K562 treated with DMSO at 1 percent for 24 hours (cell line): ENCODE results near the gene HOXA11. TPM values are rescaled to one million over a fixed set of nuclear protein-coding genes. Genes with fewer than 3 reads are reported as not detected.

Source experiments
- total RNA-seq: library from RNA; unstranded; fragments of 300-600 nt; gene quantifications from 2 replicates; pipeline ENCODE4 v1.2.3, GENCODE V29; 2022; ENCODE audit warnings: low read depth; ENCODE audit not compliant: insufficient read depth

Gene HOXA11
- not detected in 2 replicates for total RNA-seq

GRCh38 chr7:27185013-27185853, at the start of gene HOXA11:
Gene HOXA11 (minus strand): TSS chr7:27185232. CDS start chr7:27185144, 88 bp downstream.

GRCh38 chr7:27199849-27200760, 15.1 kb upstream of the HOXA11 start, which contains the start of gene HOXA13:
Gene HOXA13 (minus strand): TSS chr7:27200091. CDS start chr7:27200077, 14 bp downstream.

GRCh38 chr7:27173956-27174873, 10.8 kb downstream of the HOXA11 start, which contains the start of gene HOXA10:
Gene HOXA10 (minus strand): TSS chr7:27174320. CDS start chr7:27174306, 14 bp downstream.

GRCh38 chr7:27165089-27165995, 19.7 kb downstream of the HOXA11 start, which contains the start of gene HOXA9:
Gene HOXA9 (minus strand): TSS chr7:27165537. CDS start chr7:27165457, 80 bp downstream.

GRCh38 chr7:27156508-27156898, 28.5 kb downstream of the HOXA11 start, which contains the start of gene HOXA7:
Gene HOXA7 (minus strand): TSS chr7:27156675. CDS start chr7:27156545, 130 bp downstream.

GRCh38 chr7:27151931-27152815, 32.9 kb downstream of the HOXA11 start, which contains the start of gene HOXA3:
Gene HOXA3 (minus strand): TSS chr7:27152583. CDS start chr7:27110640, 41,943 bp downstream.

GRCh38 chr7:27147199-27148030, 37.6 kb downstream of the HOXA11 start, which contains the start of gene HOXA6:
Gene HOXA6 (minus strand): TSS chr7:27147774. CDS start chr7:27147749, 25 bp downstream.

GRCh38 chr7:27143023-27143949, 41.7 kb downstream of the HOXA11 start, which contains the start of gene HOXA5:
Gene HOXA5 (minus strand): TSS chr7:27143681. CDS start chr7:27143607, 74 bp downstream.

Other genes starting within 250 kb of the HOXA11 start
- 0.12 TPM in 1 of 2 replicates, not detected in the other for gene HOXA1, start 89.2 kb downstream of the HOXA11 start, total RNA-seq
- not detected in 2 replicates for gene HOXA2, start 82.5 kb downstream of the HOXA11 start, total RNA-seq
- gene HOXA4, start 54.5 kb downstream of the HOXA11 start, total RNA-seq: not detected in 2 replicates
- gene HOXA5, start 41.6 kb downstream of the HOXA11 start, total RNA-seq: not detected in 2 replicates
- not detected in 2 replicates for gene HOXA6, start 37.5 kb downstream of the HOXA11 start, total RNA-seq
- gene HOXA3, start 32.6 kb downstream of the HOXA11 start, total RNA-seq: not detected in 2 replicates
- gene HOXA7, start 28.6 kb downstream of the HOXA11 start, total RNA-seq: not detected in 2 replicates
- not detected in 2 replicates for gene HOXA9, start 19.7 kb downstream of the HOXA11 start, total RNA-seq
- gene HOXA10, start 10.9 kb downstream of the HOXA11 start, total RNA-seq: not detected in 2 replicates
- not detected in 2 replicates for gene HOXA13, start 14.9 kb upstream of the HOXA11 start, total RNA-seq
- gene EVX1, start 57.6 kb upstream of the HOXA11 start, total RNA-seq: not detected in 2 replicates